Breast epithelium (tissue), 3 donors: Measurements from ENCODE around the gene PARP15.

Experiments
- POLR2AphosphoS5 ChIP-seq, 3 donors: sonication (generic); formaldehyde crosslinking; IDR thresholded peaks; one replicate each; pipeline ENCODE4 v1.6.1; 2017; ENCODE audit warnings: antibody characterized with exemption in 3 of 3
- TF ChIP-seq, protein P1 (sequence below), 3 donors: fragments of 450-650 bp; IDR thresholded peaks; one replicate each; pipeline ENCODE4 v1.5.1; 2016 to 2017; ENCODE audit warnings: antibody characterized with exemption in 3 of 3, mild to moderate bottlenecking in 3 of 3, moderate library complexity in 3 of 3

DNA sequence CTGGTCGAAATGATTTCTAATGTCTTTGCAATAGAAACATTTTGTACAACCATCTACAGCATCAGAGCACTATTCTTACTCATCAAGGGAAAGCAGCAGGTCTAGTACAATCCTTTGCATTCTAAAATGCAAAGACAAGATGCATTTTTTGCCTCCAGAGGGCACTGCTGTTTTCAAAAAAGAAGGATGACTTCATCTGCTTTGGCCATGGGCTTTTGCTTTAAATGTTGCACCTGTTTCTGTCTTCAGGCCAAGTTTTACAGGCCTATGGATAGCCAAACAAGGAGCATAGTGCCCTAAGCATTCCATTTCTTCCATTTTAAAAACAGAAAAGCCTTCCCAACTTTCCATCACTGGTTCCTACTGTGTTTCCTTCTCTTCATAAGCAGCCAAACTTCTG lies 16.8 kb upstream of the PARP15 start:
- no peak for TF ChIP-seq POLR2AphosphoS5 (IDR thresholded peaks at IDR 0.05)
- TF ChIP-seq, protein P1, sequence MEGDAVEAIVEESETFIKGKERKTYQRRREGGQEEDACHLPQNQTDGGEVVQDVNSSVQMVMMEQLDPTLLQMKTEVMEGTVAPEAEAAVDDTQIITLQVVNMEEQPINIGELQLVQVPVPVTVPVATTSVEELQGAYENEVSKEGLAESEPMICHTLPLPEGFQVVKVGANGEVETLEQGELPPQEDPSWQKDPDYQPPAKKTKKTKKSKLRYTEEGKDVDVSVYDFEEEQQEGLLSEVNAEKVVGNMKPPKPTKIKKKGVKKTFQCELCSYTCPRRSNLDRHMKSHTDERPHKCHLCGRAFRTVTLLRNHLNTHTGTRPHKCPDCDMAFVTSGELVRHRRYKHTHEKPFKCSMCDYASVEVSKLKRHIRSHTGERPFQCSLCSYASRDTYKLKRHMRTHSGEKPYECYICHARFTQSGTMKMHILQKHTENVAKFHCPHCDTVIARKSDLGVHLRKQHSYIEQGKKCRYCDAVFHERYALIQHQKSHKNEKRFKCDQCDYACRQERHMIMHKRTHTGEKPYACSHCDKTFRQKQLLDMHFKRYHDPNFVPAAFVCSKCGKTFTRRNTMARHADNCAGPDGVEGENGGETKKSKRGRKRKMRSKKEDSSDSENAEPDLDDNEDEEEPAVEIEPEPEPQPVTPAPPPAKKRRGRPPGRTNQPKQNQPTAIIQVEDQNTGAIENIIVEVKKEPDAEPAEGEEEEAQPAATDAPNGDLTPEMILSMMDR (IDR thresholded peaks at IDR 0.05), result peak in 2 of 3 donors; percentile 44 to 47
